ENCODE data around the gene ASB2. TPM values are rescaled to one million over a fixed set of nuclear protein-coding genes. Genes with fewer than 3 reads are reported as not detected.

ASB2 gene
- total and polyA plus RNA-seq, 10 donors = 6.6 to 18.0 (median 11.3) TPM

DNA sequence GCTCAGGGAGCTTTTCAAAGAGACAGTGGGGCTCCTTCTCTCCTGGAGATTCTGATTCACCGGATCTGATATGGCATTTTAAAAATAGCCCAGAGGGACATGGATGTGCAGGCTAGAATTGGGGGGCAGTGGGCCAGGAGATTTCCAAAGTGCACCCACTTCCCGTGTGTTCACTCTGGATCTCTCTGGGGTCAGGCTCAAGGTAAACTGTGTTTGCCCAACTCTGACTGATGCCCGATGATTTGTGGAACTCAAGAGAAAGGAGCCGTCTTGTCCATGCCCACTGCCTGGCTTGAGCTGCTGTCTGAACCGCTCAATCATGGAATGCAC is 31.3 kb downstream of the ASB2 start:
- no peak overlapping the region for H3K4me3 ChIP-seq
- peaks cover 0 to 9% (median 1%) of the 10 kb centered on the region in 6 donors for H3K4me1 ChIP-seq
- DNase-seq = peak; percentile 20
- no peak overlapping the region for H3K27ac ChIP-seq
- TF ChIP-seq, protein P1, sequence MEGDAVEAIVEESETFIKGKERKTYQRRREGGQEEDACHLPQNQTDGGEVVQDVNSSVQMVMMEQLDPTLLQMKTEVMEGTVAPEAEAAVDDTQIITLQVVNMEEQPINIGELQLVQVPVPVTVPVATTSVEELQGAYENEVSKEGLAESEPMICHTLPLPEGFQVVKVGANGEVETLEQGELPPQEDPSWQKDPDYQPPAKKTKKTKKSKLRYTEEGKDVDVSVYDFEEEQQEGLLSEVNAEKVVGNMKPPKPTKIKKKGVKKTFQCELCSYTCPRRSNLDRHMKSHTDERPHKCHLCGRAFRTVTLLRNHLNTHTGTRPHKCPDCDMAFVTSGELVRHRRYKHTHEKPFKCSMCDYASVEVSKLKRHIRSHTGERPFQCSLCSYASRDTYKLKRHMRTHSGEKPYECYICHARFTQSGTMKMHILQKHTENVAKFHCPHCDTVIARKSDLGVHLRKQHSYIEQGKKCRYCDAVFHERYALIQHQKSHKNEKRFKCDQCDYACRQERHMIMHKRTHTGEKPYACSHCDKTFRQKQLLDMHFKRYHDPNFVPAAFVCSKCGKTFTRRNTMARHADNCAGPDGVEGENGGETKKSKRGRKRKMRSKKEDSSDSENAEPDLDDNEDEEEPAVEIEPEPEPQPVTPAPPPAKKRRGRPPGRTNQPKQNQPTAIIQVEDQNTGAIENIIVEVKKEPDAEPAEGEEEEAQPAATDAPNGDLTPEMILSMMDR (IDR thresholded peaks at IDR 0.05 in 8 of 11, conservative IDR thresholded peaks at IDR 0.05 in 3 of 11) = no peak
- TF ChIP-seq POLR2AphosphoS5 (IDR thresholded peaks at IDR 0.05) (no peak), POLR2A (IDR thresholded peaks at IDR 0.05) (no peak)
- H3K9me3 ChIP-seq = no peaks in the 10 kb centered on the region
- no peaks in the 10 kb centered on the region for H3K27me3 ChIP-seq (replicated peaks in 1 of 7)
- 76 to 92% (median 85%) methylated on average over 4 to 5 of the region's 5 CpGs for WGBS, 5 donors
- intact Hi-C loops (cut with DNase I; ENCODE audit: low total_unique reads) = no loop called here
- H3K36me3 ChIP-seq = peaks cover 0 to 71% (median 10%) of the 10 kb centered on the region in 6 donors

GRCh38 chr14:93944348-93945069 is 31.9 kb downstream of the ASB2 start:
- intact Hi-C loops (cut with DNase I; ENCODE audit: low total_unique reads) = no loop called here
- H3K27me3 ChIP-seq (replicated peaks in 1 of 7) = peaks cover 0 to 1% (median 0%) of the 10 kb centered on the region in 7 donors
- H3K4me1 ChIP-seq = peaks cover 0 to 14% (median 7%) of the 10 kb centered on the region in 6 donors
- H3K36me3 ChIP-seq = peaks cover 0 to 67% (median 8%) of the 10 kb centered on the region in 6 donors
- peak; percentile 56 for DNase-seq
- H3K4me3 ChIP-seq = no peak overlapping the region
- H3K27ac ChIP-seq = no peak overlapping the region
- WGBS, 5 donors = 85 to 93% (median 89%) methylated on average over 12 to 16 of the region's 16 CpGs
- no peaks in the 10 kb centered on the region for H3K9me3 ChIP-seq
- no peak for TF ChIP-seq POLR2A (IDR thresholded peaks at IDR 0.05)
- TF ChIP-seq POLR2AphosphoS5 (IDR thresholded peaks at IDR 0.05) = no peak
- TF ChIP-seq, protein P1 (IDR thresholded peaks at IDR 0.05 in 8 of 11, conservative IDR thresholded peaks at IDR 0.05 in 3 of 11) = no peak

DNA sequence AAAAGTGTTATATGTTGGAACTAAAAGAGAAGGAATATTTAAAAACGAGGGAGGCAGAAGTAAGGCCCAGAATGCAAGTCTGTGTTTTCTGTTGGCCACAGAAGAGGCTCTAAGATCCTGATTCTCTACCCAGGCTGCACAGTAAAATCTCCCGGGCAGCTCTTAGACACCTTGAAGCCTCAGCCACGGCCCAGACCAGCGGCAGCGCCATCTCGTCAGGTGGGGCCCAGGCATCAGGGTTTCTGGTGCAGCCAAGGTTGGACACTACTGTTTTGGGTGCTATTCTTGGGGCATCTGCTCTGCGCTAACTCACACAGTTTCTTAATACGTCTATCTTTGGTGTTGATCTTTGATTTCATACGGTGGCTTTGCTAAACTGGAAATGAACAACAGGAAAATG is 32.4 kb downstream of the ASB2 start:
- intact Hi-C loops (cut with DNase I; ENCODE audit: low total_unique reads) = no loop called here
- no peaks in the 10 kb centered on the region for H3K9me3 ChIP-seq
- H3K27me3 ChIP-seq (replicated peaks in 1 of 7) = peaks cover 0 to 7% (median 5%) of the 10 kb centered on the region in 7 donors
- H3K27ac ChIP-seq = no peak overlapping the region
- DNase-seq = peak; percentile 62
- 89 to 94% (median 90%) methylated on average over 9 of the region's 9 CpGs for WGBS, 5 donors
- peaks cover 0 to 61% (median 8%) of the 10 kb centered on the region in 6 donors for H3K36me3 ChIP-seq
- TF ChIP-seq, protein P1 (IDR thresholded peaks at IDR 0.05 in 8 of 11, conservative IDR thresholded peaks at IDR 0.05 in 3 of 11) = no peak
- TF ChIP-seq POLR2AphosphoS5 (IDR thresholded peaks at IDR 0.05) (no peak), POLR2A (IDR thresholded peaks at IDR 0.05) (no peak)
- H3K4me1 ChIP-seq = peaks cover 0 to 20% (median 12%) of the 10 kb centered on the region in 6 donors
- no peak overlapping the region for H3K4me3 ChIP-seq

DNA sequence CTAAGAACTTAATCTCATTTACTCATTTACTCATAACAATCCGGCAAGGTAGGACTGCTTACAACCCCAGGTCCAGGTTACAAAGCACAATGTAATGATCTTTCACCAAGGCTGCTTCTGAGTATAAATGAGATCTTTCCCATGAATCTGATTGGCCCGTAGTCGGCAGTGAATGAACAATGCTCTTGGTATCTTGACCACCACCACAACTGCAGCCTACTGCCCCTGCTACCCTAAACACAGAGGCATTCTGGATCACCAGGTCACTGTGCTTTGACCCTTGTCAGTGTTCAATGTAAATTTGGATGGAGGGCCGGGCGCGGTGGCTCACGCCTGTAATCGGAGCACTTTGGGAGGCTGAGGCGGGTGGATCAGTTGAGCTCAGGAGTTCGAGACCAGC is 33.3 kb downstream of the ASB2 start:
- peaks cover 0 to 55% (median 8%) of the 10 kb centered on the region in 6 donors for H3K36me3 ChIP-seq
- H3K27me3 ChIP-seq (replicated peaks in 1 of 7) = peaks cover 0 to 16% (median 10%) of the 10 kb centered on the region in 7 donors
- peaks cover 0 to 22% (median 15%) of the 10 kb centered on the region in 6 donors for H3K4me1 ChIP-seq
- 95 to 97% (median 96%) methylated on average over 9 to 10 of the region's 10 CpGs for WGBS, 5 donors
- DNase-seq = no peak
- no peak overlapping the region for H3K27ac ChIP-seq
- no peak overlapping the region for H3K4me3 ChIP-seq
- no peaks in the 10 kb centered on the region for H3K9me3 ChIP-seq
- TF ChIP-seq POLR2AphosphoS5 (IDR thresholded peaks at IDR 0.05) (no peak), POLR2A (IDR thresholded peaks at IDR 0.05) (no peak)
- TF ChIP-seq, protein P1 (IDR thresholded peaks at IDR 0.05 in 8 of 11, conservative IDR thresholded peaks at IDR 0.05 in 3 of 11) = no peak
- intact Hi-C loops (cut with DNase I; ENCODE audit: low total_unique reads) = no loop called here
